HG02885 (cell line): Measurements from ENCODE around the gene MGLL.

Source experiments
- ATAC-seq: cut with Tn5 transposase; IDR thresholded peaks from one replicate; pipeline ENCODE4 v1.9.1; 2021; ENCODE audit warnings: mild to moderate bottlenecking; ENCODE audit not compliant: unreplicated experiment, poor library complexity

MGLL gene

DNA sequence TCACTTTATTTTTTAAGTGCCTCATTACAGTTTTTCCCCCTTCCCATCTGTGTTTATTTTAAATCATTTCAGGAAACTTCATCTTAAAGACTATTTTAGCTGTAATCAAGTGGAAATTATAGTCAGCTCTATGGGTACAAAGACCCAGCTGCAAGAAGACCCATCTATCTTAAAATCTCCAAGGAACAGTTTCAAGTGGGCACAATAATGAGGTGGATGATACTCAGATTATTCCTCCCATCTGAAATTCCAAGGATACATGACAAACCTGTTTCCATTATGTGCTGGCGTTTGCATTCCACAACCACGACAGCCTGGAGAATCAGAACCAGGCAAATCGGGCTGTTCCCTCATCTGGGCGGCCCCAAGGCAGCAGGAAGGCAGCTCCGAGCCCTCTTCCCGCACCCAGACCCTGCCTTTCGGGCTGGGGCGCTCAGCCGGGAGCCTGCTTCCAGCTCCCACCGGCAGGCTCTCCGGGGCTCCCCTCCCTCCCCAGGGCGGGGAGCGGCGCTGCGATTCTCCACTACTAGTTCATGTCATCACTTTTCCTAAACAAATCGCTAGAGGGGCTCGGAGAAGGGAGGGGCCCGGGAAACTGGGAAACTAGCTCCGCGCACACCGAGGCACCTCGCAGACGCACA is at the start of gene MGLL:
Gene MGLL (minus strand): TSS at position 475 of the 641 bp plus-strand sequence. CDS start 197 bp downstream, at position 278.
- peak; percentile 17 for ATAC-seq

DNA sequence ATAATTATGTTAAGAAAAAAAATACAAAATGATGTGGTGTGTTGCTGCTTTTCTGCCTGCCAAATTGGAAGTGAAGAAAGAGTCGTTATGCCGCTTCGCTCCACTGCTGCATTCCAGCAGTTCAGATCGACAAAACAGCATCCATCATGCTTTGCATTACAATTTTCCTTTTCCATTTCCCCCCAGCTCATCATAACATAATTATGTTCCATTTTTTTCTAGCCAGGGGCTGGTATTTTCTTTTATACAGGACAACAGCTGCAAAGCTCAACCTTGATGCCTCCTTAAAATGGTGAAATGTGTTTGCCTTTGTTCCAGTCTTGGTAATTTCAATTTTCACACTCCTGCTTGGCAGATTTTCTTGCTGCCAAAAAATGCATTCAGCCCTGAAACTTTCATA is 47.8 kb upstream of the MGLL start:
- ATAC-seq: no peak

DNA sequence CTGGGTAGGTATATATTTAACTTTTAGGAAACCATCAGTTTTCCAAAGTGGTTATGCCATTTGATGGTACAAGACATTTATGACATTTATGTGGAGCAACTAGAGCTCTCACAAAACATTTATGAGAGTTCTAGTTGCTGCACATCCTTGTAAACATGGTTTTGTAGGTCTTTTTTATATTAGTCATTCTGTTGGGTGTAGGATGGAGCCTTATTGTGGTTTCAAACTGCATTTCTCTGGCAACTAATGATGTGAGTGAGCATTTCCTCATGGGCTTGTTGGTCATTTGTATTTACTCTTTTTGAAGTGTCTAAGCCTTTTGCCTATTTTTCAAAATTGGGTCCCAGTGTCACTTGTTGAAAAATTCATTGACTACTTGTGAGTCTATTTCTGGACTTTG is 45.7 kb upstream of the MGLL start:
- ATAC-seq: no peak

DNA sequence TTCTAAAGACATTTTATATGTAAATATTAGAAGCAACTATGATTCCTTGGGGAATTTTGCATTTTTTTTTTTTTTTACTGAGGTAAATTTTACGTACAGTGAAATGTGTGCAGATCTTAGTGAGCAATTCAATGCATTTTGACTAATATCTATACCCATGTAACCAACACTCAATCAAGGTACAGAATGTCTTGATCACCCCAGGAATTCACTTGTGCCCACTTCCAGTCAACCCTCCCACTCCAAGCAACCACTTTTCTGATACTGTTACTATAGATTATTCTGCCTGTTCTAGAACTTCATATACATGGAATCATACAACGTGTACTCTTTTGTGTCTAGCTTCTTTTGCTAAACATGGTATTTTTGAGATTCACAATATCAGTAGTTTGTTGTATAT is 45.1 kb upstream of the MGLL start:
- ATAC-seq: no peak

DNA sequence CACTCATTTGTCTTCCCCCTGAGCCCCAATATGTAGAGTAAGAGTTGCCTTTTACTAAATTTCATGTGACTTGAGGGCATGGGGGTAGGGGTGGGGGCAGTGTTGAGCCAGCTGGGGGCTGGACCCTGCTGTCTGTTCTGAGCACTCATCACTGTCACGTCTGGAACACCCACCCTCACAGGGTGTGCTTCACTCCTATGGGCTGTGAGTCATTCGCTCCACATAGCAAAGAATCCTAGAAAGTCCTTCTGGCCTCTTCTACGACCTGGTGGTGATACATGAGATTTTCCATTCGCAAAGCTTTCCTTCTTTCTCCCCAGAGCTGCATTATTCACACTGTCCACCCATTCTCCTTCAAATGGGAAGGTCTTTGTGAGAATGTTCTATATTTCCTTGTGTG is 43.6 kb upstream of the MGLL start:
- no peak for ATAC-seq

DNA sequence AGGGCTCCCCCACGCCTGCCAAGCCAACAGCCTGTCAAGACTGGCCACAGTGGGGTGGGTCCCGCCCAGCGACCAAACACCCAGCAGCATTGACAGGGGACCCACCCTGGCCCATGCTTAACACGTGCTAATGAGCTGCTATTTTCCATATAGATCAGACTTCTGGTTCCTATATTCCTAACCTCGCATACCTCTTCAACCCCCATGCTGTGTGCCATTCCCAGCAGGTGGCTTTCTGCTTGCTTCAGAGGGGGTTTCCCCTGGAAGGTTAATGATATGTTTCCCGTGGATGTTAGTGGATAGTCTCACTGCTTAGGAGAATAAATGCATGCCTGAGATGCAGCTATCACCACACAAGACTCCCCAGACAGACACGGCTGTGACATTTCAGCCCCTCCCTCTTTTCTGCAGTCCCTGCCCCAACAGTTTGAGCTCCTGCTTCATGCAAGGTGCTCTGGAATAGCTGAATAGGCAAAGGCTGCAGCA is 37.9 kb upstream of the MGLL start:
- no peak for ATAC-seq

DNA sequence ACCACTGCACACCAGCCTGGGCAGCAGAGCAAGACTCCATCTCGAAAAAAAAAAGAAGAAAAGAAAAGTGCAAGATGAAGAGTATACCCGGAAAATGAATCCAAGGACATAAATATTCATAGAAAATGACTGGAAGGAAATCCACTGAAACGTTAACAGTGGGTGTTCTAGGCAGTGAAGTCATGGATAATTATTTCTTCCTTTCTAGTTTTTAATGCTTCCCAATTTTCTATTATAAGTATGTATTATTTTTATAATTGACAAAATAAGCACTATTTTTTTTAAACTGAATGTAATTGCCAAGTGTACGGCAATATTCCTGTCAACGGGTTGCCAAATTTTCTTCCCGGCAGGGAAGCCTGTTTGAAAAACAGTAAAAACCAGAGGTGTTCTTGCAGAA is 37.4 kb upstream of the MGLL start:
- no peak for ATAC-seq

DNA sequence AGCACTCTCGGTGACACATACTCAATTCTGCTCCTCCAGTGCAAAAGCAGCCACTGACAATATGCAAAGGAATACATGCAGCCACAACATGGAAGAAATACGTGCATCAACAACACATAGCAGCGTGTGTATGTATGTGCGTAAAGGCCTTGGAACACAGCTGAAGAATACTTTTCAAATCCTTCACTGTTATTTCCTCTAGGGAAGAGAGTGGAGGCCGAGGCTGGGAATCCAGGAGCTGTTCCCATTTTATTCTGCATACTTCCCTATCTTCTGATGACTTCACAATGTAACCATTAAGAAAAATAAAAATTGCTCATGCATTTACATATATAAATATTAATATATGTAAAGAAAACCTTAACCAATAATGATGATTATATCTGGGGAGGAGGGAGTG is 36.6 kb upstream of the MGLL start:
- ATAC-seq: no peak

DNA sequence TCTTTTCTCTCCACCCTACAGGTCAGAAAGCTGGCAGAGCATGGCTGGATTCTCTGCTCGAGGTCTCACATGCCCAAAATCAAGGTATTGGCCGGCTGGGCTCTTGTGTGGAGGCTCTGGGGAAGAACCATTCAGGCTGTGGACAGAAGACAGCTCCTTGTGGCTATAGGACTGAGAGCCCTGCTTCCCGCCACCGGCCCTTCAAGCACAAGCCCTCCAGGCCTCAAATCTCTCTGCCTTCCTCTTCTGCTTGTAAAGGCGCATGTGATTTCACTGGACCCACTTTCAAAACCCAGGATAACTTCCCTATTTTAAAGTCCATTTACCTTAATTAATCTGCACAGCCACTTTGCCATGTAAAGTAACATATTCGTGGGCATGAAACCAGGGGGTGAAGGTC is 36.2 kb upstream of the MGLL start:
- no peak for ATAC-seq

DNA sequence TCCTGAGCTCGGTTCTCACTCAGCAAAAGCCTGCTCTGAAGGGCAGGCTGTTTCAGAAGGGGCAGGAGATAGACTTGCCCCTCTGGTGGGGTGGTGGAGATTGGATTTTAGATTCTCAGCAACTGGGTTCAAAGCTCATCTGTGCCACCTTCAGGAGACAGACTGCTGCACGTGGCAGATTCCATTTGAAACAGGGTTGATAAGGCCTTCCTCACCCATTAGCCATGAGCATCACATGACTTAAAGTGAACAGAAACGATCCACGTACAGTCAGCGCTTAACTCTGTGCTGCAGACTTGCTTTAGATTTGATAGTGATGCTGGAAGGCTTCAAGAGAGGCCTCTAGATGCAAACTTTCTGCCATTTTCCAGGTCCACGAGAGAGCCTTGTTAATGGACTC is 35.0 kb upstream of the MGLL start:
- ATAC-seq: no peak

DNA sequence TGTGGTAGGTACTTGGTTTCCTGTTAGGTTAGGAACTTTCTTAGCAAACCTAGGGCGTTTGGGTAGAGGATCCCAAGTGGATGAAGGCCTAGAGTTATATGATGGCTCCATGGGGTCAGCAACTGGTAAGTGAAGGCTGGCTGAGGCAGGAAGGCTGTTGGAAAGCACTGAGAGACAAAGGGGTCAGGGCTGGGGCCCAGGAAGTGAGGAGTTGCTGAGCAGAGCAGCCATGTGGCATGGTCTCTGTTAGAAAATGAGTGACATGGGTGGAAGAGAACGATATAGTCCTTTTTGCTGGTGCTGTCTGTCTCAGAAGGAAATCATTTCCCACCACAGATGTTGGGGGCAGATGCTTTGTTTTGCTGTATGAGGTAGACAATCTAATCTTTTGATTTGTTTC is 34.5 kb upstream of the MGLL start:
- ATAC-seq: no peak

DNA sequence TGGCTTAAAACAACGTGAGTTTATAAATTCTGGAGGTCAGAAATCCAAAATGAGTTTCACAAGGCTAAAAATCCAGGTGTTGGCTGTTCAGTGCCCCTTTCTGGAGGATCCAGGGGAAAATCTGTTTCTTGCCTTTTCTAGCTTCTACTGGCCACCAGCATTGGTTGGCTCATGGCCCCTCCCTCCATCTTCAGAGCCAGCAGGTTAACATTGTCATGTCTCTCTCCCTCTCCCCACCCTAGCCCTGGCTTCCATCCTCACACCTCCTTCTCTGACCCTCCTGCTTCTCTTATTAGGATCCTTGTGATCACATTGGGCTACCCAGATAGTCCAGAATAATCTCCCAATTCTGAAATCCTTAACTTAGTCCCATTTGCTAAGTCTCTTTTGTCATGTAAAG is 32.9 kb upstream of the MGLL start:
- no peak for ATAC-seq

DNA sequence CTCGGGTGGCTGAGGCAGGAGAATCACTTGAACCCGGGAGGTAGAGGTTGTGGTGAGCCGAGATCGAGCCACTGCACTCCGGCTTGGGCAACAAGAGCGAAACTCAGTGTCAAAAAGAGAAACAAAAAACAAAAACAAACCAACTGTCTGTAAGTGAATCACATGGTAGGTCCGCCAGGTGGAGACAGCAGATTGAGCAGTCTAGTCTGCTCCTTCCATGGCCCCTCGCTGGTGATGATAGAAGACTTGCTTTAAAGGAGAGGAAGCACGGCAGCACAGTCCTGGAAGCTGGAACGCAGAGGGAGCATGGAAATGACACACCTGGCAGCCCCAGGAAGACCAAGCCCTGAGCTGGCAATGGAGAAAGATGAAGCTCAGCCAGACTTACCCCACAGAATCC is 31.4 kb upstream of the MGLL start:
- peak; percentile 68 for ATAC-seq

DNA sequence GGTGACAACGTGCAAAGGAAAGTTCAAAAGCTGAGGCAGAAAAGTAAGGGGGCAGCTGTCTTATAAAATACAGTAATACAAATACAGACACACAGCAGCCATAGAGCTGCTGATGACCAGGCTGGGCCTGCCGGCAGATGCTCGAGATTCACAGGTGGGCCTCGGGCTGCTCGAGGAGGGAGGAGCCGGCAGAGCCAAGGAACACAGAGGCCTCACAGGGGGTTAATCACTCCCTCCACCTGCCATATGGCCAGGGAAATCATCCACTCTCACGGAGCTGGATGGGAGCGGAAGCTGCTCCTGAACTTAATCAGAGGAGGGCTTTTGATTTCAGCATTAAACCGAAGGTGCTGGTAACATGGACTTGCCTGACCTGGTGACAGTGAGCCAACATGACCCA is 29.6 kb upstream of the MGLL start:
- no peak for ATAC-seq

DNA sequence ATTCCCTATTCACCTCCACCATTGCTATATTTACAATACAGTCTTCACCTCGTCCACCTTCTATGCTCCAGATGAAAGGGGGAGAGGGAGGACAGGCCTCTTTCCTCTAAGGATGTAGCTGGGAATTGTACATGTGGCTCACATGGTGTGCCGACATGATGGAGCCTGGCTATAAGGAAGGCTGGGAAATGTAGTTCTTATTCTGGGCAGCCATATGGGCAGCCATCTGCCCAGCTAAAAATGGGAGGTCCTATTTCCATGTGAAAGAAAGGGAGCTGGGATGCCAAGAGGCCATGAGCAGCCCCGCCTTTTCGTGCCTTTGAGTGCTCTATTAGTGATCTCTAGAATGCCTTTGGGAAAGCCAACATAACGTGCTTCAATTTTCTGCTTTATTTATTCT is 27.1 kb upstream of the MGLL start:
- no peak for ATAC-seq

DNA sequence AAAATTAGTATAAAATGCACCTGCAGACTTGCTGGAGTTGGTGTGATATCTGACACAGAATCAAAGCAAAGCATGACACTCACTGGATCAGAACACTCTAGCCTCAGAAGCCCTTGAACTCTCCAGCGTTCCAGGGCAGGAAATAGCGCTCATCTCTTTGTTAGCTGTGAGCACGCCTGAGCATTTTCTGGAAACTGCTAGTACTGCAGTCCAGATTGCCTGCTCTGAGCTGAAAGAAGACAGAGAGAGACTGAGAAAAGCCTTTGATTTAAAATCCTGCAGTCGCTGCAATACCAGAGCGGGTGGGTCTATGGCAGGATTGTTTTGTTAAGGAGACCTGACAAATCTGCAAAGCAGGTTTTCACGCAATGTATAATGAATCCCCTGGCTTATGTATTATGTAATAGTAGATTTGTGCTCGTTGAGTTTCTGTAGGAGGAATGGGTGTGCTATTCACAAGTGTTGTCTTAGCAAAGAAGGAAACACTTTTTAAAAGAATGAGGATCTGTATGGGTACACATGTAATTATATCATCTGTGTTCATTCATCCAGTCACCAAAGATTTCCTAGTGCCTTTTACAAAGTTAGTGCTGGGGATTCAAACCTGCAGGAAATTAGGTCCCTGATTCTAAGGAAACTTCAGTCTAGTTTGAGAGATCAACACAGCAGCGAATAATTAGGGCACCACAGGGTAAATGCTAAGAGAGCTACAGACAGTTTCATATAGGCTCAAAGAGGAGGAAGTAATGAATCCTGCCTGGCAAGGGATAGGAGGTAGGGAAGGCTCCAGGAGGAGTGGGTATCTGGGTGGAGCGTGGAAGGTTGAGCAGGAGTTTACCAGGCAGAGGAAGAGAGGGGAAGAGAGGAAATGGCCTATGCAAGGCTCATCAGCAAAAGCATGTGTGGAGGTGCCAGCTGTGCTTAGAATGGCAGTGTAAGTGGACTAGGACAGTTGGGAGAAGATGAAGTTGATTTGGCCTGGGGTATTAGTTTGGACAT is 26.1 kb upstream of the MGLL start:
- no peak for ATAC-seq

DNA sequence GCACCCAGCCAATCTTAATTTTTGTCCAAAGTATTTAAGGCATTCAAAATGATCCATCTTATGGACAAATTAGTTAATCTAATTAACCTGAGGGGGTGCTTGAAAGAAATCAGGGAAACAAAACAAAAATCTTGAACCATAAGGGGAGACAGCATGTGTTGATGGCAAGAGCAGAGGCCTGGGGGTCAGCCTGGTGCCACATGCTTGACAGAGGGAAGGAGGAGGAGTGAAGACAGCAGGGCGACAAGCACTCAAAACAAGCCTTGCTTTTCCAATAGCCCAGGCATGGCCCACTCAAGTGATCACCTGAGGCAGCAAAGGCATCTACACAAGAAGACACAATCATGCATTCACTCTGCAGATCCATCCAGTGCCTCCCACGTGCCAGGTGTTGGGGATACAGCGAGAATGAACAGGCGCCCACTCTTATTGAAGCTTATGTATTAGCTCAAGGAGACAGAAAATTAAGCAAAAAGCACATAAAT is 25.0 kb upstream of the MGLL start:
- no peak for ATAC-seq

DNA sequence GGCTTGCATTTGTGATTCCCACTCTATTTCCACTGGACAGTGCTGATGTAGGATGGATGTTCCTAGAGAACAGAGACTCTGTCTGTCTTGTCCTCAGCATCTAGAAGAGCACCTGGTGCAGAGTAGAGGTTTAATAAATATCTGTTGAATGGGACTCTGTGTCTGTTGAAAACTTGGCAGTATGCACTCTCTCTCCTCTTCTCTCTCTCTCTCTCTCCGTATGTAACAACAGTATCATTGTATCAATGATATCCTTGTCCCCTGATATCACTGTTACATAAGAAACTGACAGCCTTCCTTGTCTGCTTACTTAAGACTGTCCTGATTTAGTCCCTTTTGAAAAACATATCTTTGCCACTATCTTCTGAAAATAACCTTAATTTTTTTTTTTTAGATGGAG is 24.3 kb upstream of the MGLL start:
- no peak for ATAC-seq

DNA sequence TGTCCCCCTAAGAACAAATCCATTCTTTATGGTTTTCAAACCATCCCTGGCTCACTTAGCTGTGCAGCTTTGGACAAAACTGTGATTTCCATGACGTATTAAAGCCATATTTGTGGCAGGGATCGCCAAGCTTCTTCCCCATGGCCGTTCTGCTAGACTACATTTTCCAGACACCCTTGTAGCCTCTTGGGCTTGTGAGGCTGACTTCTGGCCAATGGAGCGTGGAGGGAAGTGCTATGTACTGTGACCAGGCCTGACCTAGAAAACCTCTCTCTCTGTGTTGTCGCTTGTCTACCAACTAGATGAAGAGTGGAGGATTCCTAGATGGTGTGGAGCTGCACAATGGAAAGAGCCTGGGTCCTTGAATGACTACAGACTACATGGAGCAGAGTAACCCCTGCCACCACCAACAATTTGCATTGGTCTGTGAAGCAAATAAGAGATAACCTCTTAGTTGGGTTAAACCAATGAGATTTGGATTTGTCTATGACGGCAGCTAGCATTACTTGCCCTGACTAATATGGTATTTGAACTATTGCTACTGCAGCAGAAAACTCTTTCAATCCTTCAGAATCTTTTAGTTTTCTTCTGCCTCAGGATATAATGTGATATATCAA is 22.1 kb upstream of the MGLL start:
- ATAC-seq: no peak

DNA sequence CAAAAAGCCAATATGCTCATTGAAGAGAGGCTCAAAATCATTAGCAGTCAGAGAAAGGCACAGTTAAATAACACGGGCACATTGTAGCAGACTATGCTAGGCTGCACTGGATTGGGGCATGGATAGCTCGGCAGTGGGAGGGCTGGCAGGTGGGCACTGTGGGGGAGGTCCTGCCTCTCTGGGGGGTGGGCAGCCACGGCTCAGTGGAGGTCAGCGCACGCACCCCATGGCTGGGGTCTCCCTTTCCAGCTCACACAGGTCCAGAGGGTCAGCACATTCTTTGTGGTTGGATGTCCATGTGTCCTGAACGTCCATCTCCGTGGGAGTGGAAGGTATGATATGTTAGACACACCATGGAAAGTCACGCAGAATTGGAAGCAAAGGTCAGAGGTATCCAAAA is 18.4 kb upstream of the MGLL start:
- ATAC-seq: no peak

DNA sequence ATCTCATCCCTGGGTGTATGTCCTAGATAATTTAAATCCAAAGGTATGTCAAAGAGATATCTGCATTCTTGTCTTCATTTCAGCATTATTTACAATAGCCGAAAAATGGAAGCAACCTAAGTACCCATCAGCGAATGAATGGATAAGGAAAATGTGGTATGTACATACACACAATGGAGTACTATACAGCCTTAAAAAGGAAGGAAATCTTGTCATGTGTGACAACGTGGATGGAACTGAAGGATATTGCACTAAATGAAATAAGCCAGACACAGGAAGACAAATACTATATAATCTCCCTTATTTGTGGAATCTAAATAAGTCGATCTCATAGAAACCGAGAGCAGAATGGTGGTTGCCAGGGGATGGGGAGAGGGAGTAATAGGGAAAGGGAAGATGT is 16.8 kb upstream of the MGLL start:
- no peak for ATAC-seq
